HepG2 (cell line): ENCODE measurements around the gene TNFRSF6B. TPM values are rescaled to one million over a fixed set of nuclear protein-coding genes. Genes with fewer than 3 reads are reported as not detected.

Experiments used
- BCL3 ChIP-seq: sonication (generic); formaldehyde crosslinking; IDR thresholded peaks from 2 replicates; pipeline ENCODE4 v1.5.1; 2020; ENCODE audit warnings: mild to moderate bottlenecking, missing genetic modification reagents, moderate library complexity
- BCLAF1 ChIP-seq: fragments of 450-650 bp; IDR thresholded peaks from 2 replicates; pipeline ENCODE4 v1.6.1; 2017; ENCODE audit warnings: mild to moderate bottlenecking
- CHD4 ChIP-seq: fragments of 200-600 bp; sonication (generic); IDR thresholded peaks from 2 replicates; pipeline ENCODE4 v1.7.0; 2017; ENCODE audit warnings: mild to moderate bottlenecking, low read length, borderline replicate concordance
- HDAC1 ChIP-seq: sonication (generic); formaldehyde crosslinking; IDR thresholded peaks from 2 replicates; pipeline ENCODE4 v1.5.1; 2020; ENCODE audit warnings: mild to moderate bottlenecking, missing genetic modification reagents
- HIC2 ChIP-seq: sonication (generic); formaldehyde crosslinking; IDR thresholded peaks from 2 replicates; pipeline ENCODE4 v1.9.0; 2022; ENCODE audit warnings: low read depth, missing genetic modification reagents
- JDP2 ChIP-seq: sonication (generic); formaldehyde crosslinking; IDR thresholded peaks from 2 replicates; pipeline ENCODE4 v1.8.1; 2022; ENCODE audit warnings: missing genetic modification reagents, borderline replicate concordance
- NAIF1 ChIP-seq: sonication (generic); formaldehyde crosslinking; IDR thresholded peaks from 2 replicates; pipeline ENCODE4 v1.5.0; 2020; ENCODE audit warnings: mild to moderate bottlenecking, missing genetic modification reagents, borderline replicate concordance
- NCOA1 ChIP-seq: sonication (generic); formaldehyde crosslinking; IDR thresholded peaks from 2 replicates; pipeline ENCODE4 v1.9.0; 2021; ENCODE audit warnings: missing genetic modification reagents
- REST ChIP-seq, 2 experiments: IDR thresholded peaks; 2 replicates each; pipeline ENCODE4 v1.6.1; 2011 to 2012; ENCODE audit warnings: low read length in 2 of 2, borderline replicate concordance in 1 of 2, low read depth in 1 of 2, mild to moderate bottlenecking in 1 of 2, moderate library complexity in 1 of 2
- SKI ChIP-seq: fragments of 450-650 bp; IDR thresholded peaks from one replicate; pipeline ENCODE4 v1.6.1; 2018; ENCODE audit warnings: mild to moderate bottlenecking; ENCODE audit not compliant: partially characterized antibody
- ZBTB44 ChIP-seq: sonication (generic); formaldehyde crosslinking; IDR thresholded peaks from 2 replicates; pipeline ENCODE4 v1.4.0; 2020; ENCODE audit warnings: missing genetic modification reagents
- ZNF256 ChIP-seq: sonication (generic); formaldehyde crosslinking; conservative IDR thresholded peaks from 2 replicates; pipeline ENCODE4 v1.4.0; 2020; ENCODE audit warnings: missing genetic modification reagents
- ZNF281 ChIP-seq: sonication (generic); formaldehyde crosslinking; IDR thresholded peaks from 2 replicates; pipeline ENCODE4 v1.4.0; 2020; ENCODE audit warnings: missing genetic modification reagents, borderline replicate concordance
- ZNF335 ChIP-seq: sonication (generic); formaldehyde crosslinking; IDR thresholded peaks from 2 replicates; pipeline ENCODE4 v1.4.0; 2020; ENCODE audit warnings: missing genetic modification reagents
- ZNF605 ChIP-seq: sonication (generic); formaldehyde crosslinking; IDR thresholded peaks from 2 replicates; pipeline ENCODE4 v1.8.0; 2022; ENCODE audit warnings: mild to moderate bottlenecking, missing genetic modification reagents
- polyA plus RNA-seq, 8 experiments: library from polyadenylated mRNA; depleted of rRNA in 3 of 8; stranded (reverse) in 7 of 8; unstranded in 1 of 8; fragments of >200 nt; fragmentation: Illumina TruSeq in 4 of 8; extraction: Trizol in 4 of 8; gene quantifications; 2 replicates each; pipeline versions ENCODE4 v1.2.1 to v1.2.3, GENCODE V29; 2011 to 2016; ENCODE audit warnings: low read depth in 4 of 8, missing spikeins in 1 of 8, mixed read lengths in 1 of 8; ENCODE audit not compliant: insufficient read depth in 1 of 8
- total RNA-seq, 5 experiments: library from RNA; depleted of rRNA; stranded (reverse); fragments of >200 nt; fragmentation: Illumina TruSeq; extraction: Trizol; gene quantifications; 2 replicates each; pipeline ENCODE4 v1.2.3, GENCODE V29; 2016; ENCODE audit warnings: low read depth in 1 of 5

Gene TNFRSF6B
- total and polyA plus RNA-seq, 2 of the 13 experiments (the other 11 are each of a cell fraction or from before 2014, with no cell fraction given): 0.24 TPM; not detected in 1

- TF ChIP-seq REST (IDR thresholded peaks at IDR 0.05; ENCODE audit: borderline replicate concordance in 1 of 2, low read depth in 1 of 2, low read length in 2 of 2) (peak in 1 of 2 experiments; percentile 31; a peak in 1 of 4 replicates), HIC2 (CRISPR knock-in tag) (no peak), HDAC1 (CRISPR knock-in tag) (no peak), NCOA1 (no peak), NAIF1 (CRISPR knock-in tag) (no peak), BCL3 (no peak), ZNF335 (CRISPR knock-in tag) (no peak), CHD4 (no peak), ZNF256 (CRISPR knock-in tag) (no peak), JDP2 (CRISPR knock-in tag) (no peak), BCLAF1 (no peak), ZBTB44 (CRISPR knock-in tag) (no peak), ZNF281 (CRISPR knock-in tag) (no peak), ZNF605 (CRISPR knock-in tag) (no peak), SKI (no peak)
These were observed 185 bp upstream of the TNFRSF6B start (continued) for GRCh38 chr20:63696306-63696627.
